NT2/D1 (cell line): ENCODE data around the gene TTC39B.

Source experiments
- SUZ12 ChIP-seq: IDR thresholded peaks from 2 replicates; pipeline ENCODE4 v1.6.1; 2011; ENCODE audit not compliant: insufficient read length, insufficient read depth; ENCODE audit errors: extremely low read depth
- YY1 ChIP-seq: IDR thresholded peaks from 2 replicates; pipeline ENCODE4 v1.6.1; 2011; ENCODE audit not compliant: insufficient read length, insufficient read depth
- ZNF274 ChIP-seq: IDR thresholded peaks from 2 replicates; pipeline ENCODE4 v1.6.1; 2011; ENCODE audit warnings: mild to moderate bottlenecking, low read depth, low read length

DNA sequence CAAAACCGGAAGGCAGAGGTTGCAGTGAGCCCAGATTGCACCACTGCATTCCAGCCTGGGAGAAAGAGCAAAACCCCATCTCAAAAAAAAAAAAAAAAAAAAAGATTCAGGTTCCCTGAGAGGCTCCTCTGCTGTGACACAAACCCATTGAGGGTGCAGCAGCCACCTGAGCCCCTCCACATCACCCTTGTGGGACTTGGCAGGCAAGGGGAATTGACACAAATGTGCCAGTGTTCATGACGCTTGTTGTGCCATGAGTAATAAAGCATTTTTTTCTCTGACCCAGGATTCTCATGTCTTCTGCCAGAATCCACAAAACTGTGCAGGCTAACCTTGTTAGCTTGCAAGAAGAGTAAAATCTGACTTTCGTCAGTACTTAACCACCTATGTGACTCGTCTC lies 149.6 kb downstream of the TTC39B start:
- TF ChIP-seq SUZ12: no peak
- no peak for TF ChIP-seq YY1
- no peak for TF ChIP-seq ZNF274
